ENCODE results near the gene LNPK.
"Not testable (repeated sequence)": the region's sequence is repeated elsewhere in the genome, so short reads cannot be mapped to it uniquely, and the experiment has no call there.

GRCh38 chr2:175963171-175963570 is 38.9 kb downstream of the LNPK start:
- TF ChIP-seq, protein P1, sequence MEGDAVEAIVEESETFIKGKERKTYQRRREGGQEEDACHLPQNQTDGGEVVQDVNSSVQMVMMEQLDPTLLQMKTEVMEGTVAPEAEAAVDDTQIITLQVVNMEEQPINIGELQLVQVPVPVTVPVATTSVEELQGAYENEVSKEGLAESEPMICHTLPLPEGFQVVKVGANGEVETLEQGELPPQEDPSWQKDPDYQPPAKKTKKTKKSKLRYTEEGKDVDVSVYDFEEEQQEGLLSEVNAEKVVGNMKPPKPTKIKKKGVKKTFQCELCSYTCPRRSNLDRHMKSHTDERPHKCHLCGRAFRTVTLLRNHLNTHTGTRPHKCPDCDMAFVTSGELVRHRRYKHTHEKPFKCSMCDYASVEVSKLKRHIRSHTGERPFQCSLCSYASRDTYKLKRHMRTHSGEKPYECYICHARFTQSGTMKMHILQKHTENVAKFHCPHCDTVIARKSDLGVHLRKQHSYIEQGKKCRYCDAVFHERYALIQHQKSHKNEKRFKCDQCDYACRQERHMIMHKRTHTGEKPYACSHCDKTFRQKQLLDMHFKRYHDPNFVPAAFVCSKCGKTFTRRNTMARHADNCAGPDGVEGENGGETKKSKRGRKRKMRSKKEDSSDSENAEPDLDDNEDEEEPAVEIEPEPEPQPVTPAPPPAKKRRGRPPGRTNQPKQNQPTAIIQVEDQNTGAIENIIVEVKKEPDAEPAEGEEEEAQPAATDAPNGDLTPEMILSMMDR (IDR thresholded peaks at IDR 0.05 in 4 of 5, conservative IDR thresholded peaks at IDR 0.05 in 1 of 5): not testable (repeated sequence)
- not testable (repeated sequence) for TF ChIP-seq POLR2A (IDR thresholded peaks at IDR 0.05)

Data from gastrocnemius medialis (tissue), 4 donors.